GM03348 (cell line): Measurements from ENCODE around the gene FADS1.
A peak's percentile ranks its signal among the peaks of the same experiment; 100 is the strongest.

ENCODE experiments used
- DNase-seq: peaks from one replicate; pipeline ENCODE4 v3.0.0; 2012; ENCODE audit warnings: low spot score

FADS1 gene

DNA sequence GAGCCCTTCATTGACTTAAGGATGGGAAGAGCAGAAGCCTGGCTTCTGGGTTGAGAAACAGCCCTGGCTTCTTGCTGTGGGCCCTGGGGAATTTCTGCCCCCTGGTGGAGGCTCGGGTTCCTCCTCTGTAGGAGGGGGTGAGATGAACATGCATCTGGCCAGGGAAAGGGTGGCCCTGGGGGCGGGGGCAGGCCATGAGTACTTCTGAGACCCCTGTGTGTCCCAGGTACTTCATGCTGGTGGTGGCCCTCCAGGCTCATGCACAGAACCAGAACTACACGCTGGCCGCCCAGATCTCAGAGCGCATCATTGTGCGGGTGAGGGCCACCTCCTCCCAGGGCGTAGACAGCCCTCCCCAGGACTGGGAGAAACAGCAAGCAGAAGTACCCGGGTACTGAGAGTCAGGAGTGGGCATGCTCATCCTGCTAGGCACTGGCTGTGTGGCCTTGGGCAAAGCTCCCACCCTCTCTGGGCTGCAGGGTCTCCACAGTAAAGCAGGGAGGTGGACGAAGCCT is 40.2 kb downstream of the FADS1 start:
- DNase-seq, result peak; percentile 93

DNA sequence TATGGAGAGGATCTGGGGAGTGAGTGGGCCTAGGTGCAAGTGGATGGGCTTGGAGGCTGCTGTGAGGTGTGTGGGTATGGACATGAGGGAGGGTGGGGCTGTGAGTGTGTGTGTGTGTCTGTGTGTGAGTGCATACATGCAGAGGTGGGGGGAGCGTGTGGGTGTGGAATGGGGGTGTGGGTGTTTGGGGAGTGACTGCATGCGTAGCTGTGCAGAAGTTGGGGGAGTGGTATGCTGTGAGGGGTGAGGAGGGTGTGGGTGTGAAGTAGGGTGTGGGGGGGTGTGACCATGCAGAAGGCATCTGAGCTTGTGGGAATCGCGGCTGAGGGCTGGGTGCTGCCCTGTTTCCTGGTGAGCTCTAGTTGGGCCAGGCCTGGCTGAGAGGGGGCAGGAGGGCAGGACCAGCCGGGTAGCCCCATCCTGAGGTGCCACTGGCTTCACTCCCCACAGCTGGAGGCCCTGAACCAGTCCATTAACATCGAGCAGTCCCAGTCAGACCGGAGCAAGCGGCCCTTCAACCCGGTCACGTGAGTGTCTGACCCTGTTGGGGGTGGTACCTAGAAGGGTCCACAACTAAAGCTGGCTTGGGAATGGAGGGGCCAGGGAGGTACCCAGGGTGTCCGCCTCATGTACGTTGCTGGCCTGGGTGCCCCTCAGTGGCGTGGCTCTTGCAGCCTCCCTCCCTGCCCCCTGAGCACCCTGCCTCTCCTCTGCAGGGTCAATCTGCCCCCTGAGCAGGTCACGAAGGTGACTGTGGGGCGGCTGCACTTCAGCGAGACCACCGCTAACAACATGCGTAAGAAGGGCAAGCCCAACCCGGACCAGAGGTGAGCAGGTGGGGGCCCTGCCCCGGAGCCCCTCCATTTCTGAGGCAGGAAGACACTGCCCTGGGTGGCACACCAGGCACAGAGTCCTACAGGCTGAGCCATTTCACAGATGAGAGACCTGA is 40.9 kb downstream of the FADS1 start:
- no peak for DNase-seq

DNA sequence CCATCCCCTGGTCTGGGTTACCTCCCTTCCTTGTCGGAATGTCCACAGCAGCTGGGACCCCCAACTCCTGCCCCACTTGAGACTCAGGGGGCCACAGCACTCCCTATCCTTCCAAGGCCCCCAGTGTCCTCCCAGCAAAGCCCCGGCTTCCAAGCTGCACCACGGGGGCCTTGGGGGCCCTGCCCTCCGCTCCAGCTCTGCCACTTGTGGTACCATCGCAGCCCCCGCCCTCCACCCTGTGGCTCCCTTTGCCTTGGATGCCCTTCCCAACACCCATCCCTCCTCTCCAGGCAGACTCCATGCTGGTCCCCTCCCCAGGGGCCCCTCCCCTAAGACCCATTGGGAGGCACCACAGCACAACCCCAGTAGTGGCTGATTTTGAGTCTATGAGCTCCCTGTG is 41.7 kb downstream of the FADS1 start:
- DNase-seq, result no peak

GRCh38 chr11:61774411-61774810 is 42.4 kb downstream of the FADS1 start:
- no peak for DNase-seq

DNA sequence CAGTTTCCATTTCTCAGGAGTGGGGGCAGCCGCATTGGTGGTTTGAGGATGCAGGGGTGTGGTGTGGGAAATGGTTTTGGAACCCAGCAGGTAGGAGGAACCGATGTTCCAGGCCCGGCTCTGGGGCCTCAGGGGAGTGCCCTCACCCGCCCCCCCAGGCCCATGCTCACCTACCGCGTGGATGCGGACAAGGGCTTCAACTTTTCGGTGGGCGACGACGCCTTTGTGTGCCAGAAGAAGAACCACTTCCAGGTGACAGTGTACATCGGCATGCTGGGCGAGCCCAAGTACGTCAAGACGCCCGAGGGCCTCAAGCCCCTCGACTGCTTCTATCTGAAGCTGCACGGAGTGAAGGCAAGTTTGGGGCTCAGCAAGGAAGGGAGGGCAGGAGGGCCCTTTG is 43.0 kb downstream of the FADS1 start:
- DNase-seq, result no peak

- DNase-seq, result no peak
These were observed 43.4 kb downstream of the FADS1 start for GRCh38 chr11:61773356-61773755.

DNA sequence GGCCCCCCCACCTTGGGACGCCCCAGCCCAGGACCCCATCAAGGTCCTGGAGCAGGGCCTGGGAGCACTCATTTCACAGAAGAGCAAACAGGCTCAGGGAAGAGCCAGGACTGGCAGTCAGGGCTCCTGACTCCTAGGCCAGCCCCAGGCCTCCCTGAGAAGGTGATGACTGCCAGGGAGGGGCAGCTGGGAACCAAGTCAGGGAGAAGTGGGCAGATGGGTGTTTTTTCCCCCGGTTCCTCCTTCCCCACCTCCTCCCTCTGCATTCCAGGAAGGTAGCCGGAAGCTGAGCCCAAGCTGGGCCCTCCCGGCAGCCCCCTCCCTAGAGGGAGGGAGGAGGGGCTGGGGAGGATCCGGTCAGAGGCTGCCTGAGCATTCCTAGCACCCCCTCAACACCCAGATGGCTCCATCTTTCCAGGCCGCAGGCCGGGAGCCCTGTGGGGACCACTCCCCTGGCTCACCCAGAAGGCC is 44.8 kb downstream of the FADS1 start:
- DNase-seq, result no peak

DNA sequence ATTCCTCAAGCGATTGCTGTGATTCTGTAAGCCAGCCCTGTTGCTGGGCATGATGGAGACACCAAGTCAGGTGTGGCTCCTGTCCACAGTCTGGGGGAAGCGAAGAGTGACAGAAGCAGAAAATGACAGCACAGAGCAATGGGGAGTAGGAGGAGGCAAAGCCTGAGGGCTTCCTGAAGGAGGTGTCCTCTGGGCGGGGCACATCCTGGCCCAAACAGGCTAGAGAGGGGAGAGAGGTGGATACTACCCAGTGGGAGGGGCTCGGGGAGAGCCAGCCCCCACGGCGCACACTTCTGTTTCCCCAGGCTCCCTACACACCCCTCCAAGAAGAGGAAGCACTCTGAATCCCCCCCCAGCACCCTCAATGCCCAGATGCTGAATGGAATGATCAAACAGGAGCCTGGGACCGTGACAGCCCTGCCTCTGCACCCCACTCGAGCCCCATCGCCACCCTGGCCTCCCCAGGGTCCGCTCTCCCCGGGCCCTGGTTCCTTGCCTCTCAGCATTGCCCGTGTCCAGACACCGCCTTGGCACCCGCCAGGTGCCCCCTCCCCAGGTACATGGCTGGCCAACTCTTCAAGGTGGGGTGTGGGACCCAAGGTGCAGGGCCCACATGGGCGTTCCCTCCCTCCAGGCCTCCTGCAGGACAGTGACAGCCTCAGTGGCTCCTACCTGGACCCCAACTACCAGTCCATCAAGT is 45.5 kb downstream of the FADS1 start:
- no peak for DNase-seq

- DNase-seq, result no peak
These were observed 46.7 kb downstream of the FADS1 start for GRCh38 chr11:61769946-61770683.

DNA sequence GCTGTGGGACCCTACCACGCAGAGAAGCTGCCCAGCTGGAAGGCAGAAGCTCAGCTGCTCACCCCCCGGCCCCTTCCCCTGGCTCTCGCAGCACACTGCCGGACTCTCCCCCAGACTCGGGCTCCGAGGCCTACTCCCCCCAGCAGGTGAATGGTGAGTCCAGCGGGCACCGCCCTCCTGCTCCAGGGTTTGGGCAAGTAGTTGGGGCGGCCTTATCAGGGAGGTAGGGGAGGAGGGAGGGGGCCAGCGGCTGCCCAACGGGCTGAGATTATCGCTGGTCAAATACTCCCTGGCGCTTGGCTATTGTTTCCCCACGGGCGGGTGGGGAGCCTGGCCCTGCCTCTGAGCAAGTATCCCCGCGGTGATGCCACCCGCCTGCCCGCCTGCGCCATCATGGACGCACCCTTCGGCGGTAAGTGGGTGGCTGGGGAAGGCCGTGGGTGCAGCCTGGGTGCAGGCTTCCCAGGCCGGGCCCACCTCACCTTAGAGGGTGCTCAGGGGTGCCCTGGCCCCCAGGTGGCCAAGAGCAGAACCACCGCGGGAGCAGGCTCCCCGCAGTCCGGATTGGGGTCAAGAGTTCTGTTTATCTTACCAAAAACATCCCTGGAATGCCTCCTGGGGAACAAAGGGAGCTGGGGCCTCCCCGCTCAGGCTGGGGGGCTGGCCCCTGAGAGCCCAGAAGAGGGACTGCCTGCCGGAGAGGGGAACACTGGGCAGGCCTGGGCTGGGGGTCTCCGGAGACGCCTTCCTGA is 47.5 kb downstream of the FADS1 start:
- DNase-seq, result peak; percentile 43

GRCh38 chr11:61768376-61769076 is 48.3 kb downstream of the FADS1 start:
- DNase-seq, result no peak

DNA sequence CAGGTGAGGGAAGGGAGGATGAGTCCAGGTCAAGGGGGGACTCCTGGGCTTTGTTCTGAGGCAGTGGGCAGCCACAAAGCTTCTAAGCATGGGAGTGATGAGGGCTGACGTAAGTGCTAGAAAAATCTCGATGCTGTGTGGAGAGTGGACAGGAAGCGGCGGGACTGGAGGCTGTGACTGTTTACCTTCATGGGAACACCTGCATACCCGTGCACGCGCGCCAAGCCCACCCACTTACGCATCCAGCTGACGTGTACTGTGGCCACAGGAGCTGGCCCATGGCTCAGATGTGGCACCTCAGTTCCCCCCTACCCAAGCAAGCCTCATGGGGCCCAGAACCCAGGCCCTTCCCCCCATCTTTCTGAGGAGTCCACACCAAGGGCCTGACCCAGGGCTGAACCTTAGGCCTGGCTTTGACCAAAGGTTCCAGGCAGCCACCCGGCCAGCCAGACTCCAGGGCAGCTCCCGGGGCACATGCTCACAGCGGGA is 50.4 kb downstream of the FADS1 start:
- no peak for DNase-seq

GRCh38 chr11:61765550-61766253 is 51.1 kb downstream of the FADS1 start:
- DNase-seq, result no peak

- DNase-seq, result no peak
These were observed 52.1 kb downstream of the FADS1 start for GRCh38 chr11:61764606-61765260.

- no peak for DNase-seq
These were observed 52.7 kb downstream of the FADS1 start for GRCh38 chr11:61763930-61764605.

DNA sequence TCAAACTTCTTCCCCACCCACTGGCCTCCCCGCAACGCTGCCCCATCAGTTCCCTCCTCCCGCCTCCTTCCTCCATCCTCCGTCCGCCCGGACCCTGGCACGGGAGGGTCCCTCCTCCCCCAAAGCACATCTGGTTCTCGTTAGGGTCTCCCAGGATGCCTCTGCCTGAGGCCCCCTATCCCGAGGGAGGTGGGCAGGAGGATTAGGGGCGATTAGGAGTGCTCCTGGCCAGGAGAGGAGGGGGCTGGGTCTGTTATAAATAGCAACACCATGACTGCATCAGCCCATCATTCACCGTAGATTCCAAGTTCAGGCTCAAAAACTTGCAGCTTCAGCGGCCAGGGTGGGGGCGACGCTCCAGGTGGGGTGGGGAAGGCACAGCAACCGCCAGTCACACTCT is 54.0 kb downstream of the FADS1 start:
- no peak for DNase-seq

DNA sequence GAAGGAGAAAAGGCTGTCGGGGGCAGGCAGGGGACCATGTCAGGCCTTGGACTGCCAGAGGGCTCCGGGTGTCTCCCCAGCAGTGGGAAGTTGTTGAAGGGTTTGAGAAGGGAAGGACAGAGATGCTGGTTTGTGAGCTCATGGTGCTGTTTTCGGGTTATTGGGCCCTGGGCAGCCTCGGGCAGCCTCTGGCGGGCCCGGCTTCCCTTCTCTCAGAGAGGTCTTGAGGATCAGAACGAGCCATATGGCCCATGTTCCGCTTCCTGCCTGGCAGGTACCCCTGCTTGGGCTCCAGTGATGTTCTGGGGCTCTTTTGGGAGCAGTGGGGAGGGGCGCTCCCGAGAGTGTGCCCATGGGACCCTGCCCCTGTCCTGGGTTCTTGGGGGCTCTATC is 54.6 kb downstream of the FADS1 start:
- DNase-seq, result no peak

GRCh38 chr11:61761440-61762222 is 55.2 kb downstream of the FADS1 start:
- no peak for DNase-seq
